SK-N-SH (cell line): ENCODE data around the gene TMEM72. TPM values are rescaled to one million over a fixed set of nuclear protein-coding genes. Genes with fewer than 3 reads are reported as not detected.

Experiments
- CTCF ChIA-PET: fragments of 300-600, 350-600 bp; formaldehyde crosslinking; extraction: SDS; loops from one replicate; lab custom pipeline; 2021; lab: Yijun Ruan, JAX
- POLR2A ChIA-PET: fragments of 350-600 bp; sonication (Branson Sonifier 250); formaldehyde crosslinking; extraction: SDS; loops from one replicate; lab custom pipeline; 2020; ENCODE audit warnings: antibody characterized with exemption, inconsistent platforms; lab: Yijun Ruan, JAX
- DNase-seq: peaks from one replicate; pipeline ENCODE4 v3.0.0; 2012
- H2AFZ ChIP-seq: fragments of 200-600 bp; sonication (generic); 2 replicates; pipeline ENCODE4 v1.8.1; 2016; ENCODE audit warnings: antibody characterized with exemption, mild to moderate bottlenecking, low read depth
- H3F3A ChIP-seq: fragments of 200-600 bp; sonication (generic); replicated peaks from 2 replicates; pipeline ENCODE3; 2016; ENCODE audit warnings: antibody characterized with exemption, mild to moderate bottlenecking; ENCODE audit not compliant: insufficient read depth
- H3K27ac ChIP-seq, 2 experiments: fragments of 200-500 bp in 1 of 2; fragments of 200-600 bp in 1 of 2; sonication (Bioruptor generic) in 1 of 2; sonication (generic), shearing (Covaris generic) in 1 of 2; 2 replicates each; pipeline versions ENCODE4 v1.5.1 to v1.6.1; 2014 to 2016; ENCODE audit warnings: low read depth in 2 of 2, inconsistent platforms in 1 of 2, low read length in 1 of 2, mild to moderate bottlenecking in 1 of 2, mixed read lengths in 1 of 2
- H3K27me3 ChIP-seq: fragments of 200-600 bp; sonication (generic), shearing (Covaris generic); 2 replicates; pipeline ENCODE4 v1.6.1; 2016; ENCODE audit warnings: mixed run types; ENCODE audit not compliant: insufficient read depth
- H3K36me3 ChIP-seq, 2 experiments: fragments of 200-500 bp in 1 of 2; fragments of 200-600 bp in 1 of 2; sonication (Bioruptor generic) in 1 of 2; sonication (generic) in 1 of 2; replicated peaks in 1 of 2; 2 replicates each; pipeline versions ENCODE3 to v1.5.1; 2014 to 2016; ENCODE audit warnings: low read length in 1 of 2, mild to moderate bottlenecking in 1 of 2; ENCODE audit not compliant: insufficient read depth in 2 of 2, control insufficient read depth in 1 of 2
- H3K4me1 ChIP-seq, 2 experiments: fragments of 200-500 bp in 1 of 2; fragments of 200-600 bp in 1 of 2; sonication (Bioruptor generic) in 1 of 2; sonication (generic), shearing (Covaris generic) in 1 of 2; 2 replicates each; pipeline versions ENCODE4 v1.5.1 to v1.6.1; 2014 to 2016; ENCODE audit warnings: low read depth in 1 of 2, low read length in 1 of 2, mixed run types in 1 of 2; ENCODE audit not compliant: insufficient read depth in 2 of 2, control insufficient read depth in 1 of 2
- H3K4me2 ChIP-seq: fragments of 200-600 bp; sonication (generic), shearing (Covaris generic); 2 replicates; pipeline ENCODE4 v1.6.1; 2017; ENCODE audit warnings: mixed run types
- H3K4me3 ChIP-seq, 2 experiments: fragments of 200-500 bp in 1 of 2; fragments of 200-600 bp in 1 of 2; sonication (Bioruptor generic) in 1 of 2; sonication (generic), shearing (Covaris generic) in 1 of 2; 2 replicates each; pipeline versions ENCODE4 v1.5.1 to v1.8.1; 2014 to 2016; ENCODE audit warnings: low read depth in 2 of 2, inconsistent platforms in 1 of 2, low read length in 1 of 2, mild to moderate bottlenecking in 1 of 2, mixed read lengths in 1 of 2, moderate library complexity in 1 of 2
- H3K79me2 ChIP-seq: fragments of 200-600 bp; sonication (generic); 2 replicates; pipeline ENCODE4 v1.8.1; 2017; ENCODE audit warnings: mild to moderate bottlenecking; ENCODE audit not compliant: insufficient read depth
- H3K9ac ChIP-seq: fragments of 200-600 bp; sonication (generic); 2 replicates; pipeline ENCODE4 v1.6.1; 2017; ENCODE audit warnings: mixed run types
- H3K9me2 ChIP-seq: fragments of 200-600 bp; sonication (generic); 2 replicates; pipeline ENCODE4 v1.6.1; 2017; ENCODE audit warnings: mixed run types
- H3K9me3 ChIP-seq: fragments of 200-600 bp; sonication (generic); 2 replicates; pipeline ENCODE4 v1.6.1; 2017; ENCODE audit warnings: mixed run types, mild to moderate bottlenecking, moderate library complexity
- H4K20me1 ChIP-seq: fragments of 200-600 bp; sonication (generic); 2 replicates; pipeline ENCODE4 v1.6.1; 2017; ENCODE audit warnings: mild to moderate bottlenecking, mixed run types; ENCODE audit not compliant: insufficient read depth
- CHD2 ChIP-seq: fragments of 150-350 bp; IDR thresholded peaks from 2 replicates; pipeline ENCODE4 v1.6.1; 2018; ENCODE audit warnings: low read length; ENCODE audit not compliant: partially characterized antibody
- EZH2phosphoT487 ChIP-seq: fragments of 200-600 bp; sonication (generic); IDR thresholded peaks from 2 replicates; pipeline ENCODE4 v1.6.1; 2017; ENCODE audit warnings: low read depth, mixed run types, mild to moderate bottlenecking, antibody characterized with exemption, moderate library complexity, borderline replicate concordance
- FOXM1 ChIP-seq: IDR thresholded peaks from 2 replicates; pipeline ENCODE4 v1.4.0; 2012; ENCODE audit warnings: low read depth, mild to moderate bottlenecking
- MEF2A ChIP-seq: IDR thresholded peaks from 2 replicates; pipeline ENCODE4 v1.4.0; 2012; ENCODE audit warnings: low read depth, borderline replicate concordance
- NFIC ChIP-seq: IDR thresholded peaks from 2 replicates; pipeline ENCODE4 v1.4.0; 2012; ENCODE audit warnings: borderline replicate concordance
- RAD21 ChIP-seq: IDR thresholded peaks from 2 replicates; pipeline ENCODE4 v1.6.1; 2012; ENCODE audit warnings: mild to moderate bottlenecking, low read length
- RCOR1 ChIP-seq: fragments of 150-350 bp; IDR thresholded peaks from 2 replicates; pipeline ENCODE4 v1.6.1; 2017; ENCODE audit warnings: antibody characterized with exemption, low read length
- SMC3 ChIP-seq: IDR thresholded peaks from 2 replicates; pipeline ENCODE4 v1.6.1; 2012; ENCODE audit warnings: low read depth, low read length, improper control_type of control experiment
- TEAD4 ChIP-seq: IDR thresholded peaks from 2 replicates; pipeline ENCODE4 v1.4.0; 2012; ENCODE audit warnings: mild to moderate bottlenecking, borderline replicate concordance; ENCODE audit not compliant: insufficient read depth
- YY1 ChIP-seq: IDR thresholded peaks from 2 replicates; pipeline ENCODE4 v1.4.0; 2012; ENCODE audit warnings: low read depth, mild to moderate bottlenecking
- ZBTB33 ChIP-seq: IDR thresholded peaks from 2 replicates; pipeline ENCODE4 v1.4.0; 2012; ENCODE audit warnings: low read depth, borderline replicate concordance
- WGBS: methylation state at CpG from one replicate; pipeline ENCODE4 v1.1.6; 2017; ENCODE audit warnings: low lambda C conversion rate; 5-methylcytosine and 5-hydroxymethylcytosine counted together
- polyA plus RNA-seq, 3 experiments: library from polyadenylated mRNA; depleted of rRNA; stranded (reverse); fragments of >200 nt; gene quantifications; 2 replicates each; pipeline ENCODE4 v1.2.3, GENCODE V29; 2012
- TF ChIP-seq, protein P1 (sequence below): fragments of 150-350 bp; IDR thresholded peaks from 2 replicates; pipeline ENCODE4 v1.6.1; 2016; ENCODE audit warnings: mild to moderate bottlenecking, low read depth, low read length
- TF ChIP-seq, protein P2 (sequence below): IDR thresholded peaks from 2 replicates; pipeline ENCODE4 v1.4.0; 2012; ENCODE audit warnings: low read depth
- TF ChIP-seq, protein P3 (sequence below): fragments of 200-600 bp; sonication (generic); IDR thresholded peaks from 2 replicates; pipeline ENCODE4 v1.6.1; 2017; ENCODE audit warnings: antibody characterized with exemption, mild to moderate bottlenecking, moderate library complexity
- TF ChIP-seq, protein P4 (sequence below): IDR thresholded peaks from 2 replicates; pipeline ENCODE4; 2012

TMEM72 gene
- polyA plus RNA-seq, 1 of the 3 experiments (the other 2 are of a cell fraction), result not detected

DNA sequence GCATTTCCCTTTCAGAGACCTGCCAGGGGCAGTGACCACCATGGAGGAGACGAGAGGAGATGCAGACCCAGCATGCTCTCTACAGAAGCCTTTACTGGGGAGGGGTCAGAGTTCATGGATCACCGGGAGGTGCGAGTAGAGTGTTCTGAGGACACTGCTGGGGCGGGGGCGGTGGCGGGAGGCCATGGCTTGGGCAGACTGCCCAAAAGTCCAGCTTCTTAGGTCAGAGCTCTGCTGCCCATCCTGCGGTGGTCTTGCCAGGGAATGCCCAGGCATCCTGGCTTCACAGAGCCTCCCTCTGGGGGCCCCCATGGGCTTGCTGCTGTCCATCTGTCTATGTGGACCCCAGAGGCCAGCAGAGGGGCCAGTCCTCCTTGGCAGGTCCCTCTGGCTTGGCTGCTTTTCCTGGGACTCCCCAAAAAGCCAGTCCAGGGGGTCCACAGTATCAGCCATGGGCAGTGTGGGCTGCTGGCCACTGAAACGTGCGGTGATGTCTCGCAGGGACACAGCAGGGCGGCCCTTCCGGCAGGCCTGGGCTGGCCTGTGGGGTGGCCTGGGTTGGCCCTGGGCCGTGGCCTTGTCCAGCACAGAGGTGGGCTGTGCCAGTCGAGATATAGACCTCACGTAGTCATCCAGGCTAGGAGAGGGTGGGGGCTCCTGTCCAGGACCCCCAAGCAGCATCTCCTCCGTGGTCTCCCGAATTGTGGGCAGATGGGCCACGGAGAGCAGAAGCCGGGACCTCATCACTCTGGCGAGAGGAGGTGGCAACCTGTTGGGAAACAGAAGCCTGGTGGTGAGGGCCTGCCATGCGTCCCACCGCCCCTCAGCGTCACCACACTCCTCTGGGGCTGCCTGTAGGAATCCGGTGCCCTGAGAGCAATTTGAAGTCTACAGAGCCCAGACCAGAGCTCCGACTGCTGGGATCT, 66.4 kb downstream of the TMEM72 start:
- H3K4me3 ChIP-seq, result peak overlapping the region; percentile 41 to 61; a peak in 3 of 4 replicates
- H3K9me3 ChIP-seq, result no peaks in the 10 kb centered on the region
- H3F3A ChIP-seq, result peaks cover 20% of the 10 kb centered on the region
- H3K27ac ChIP-seq, result peak overlapping the region in 1 of 2 experiments; percentile 95; a peak in 2 of 4 replicates
- TF ChIP-seq EZH2phosphoT487 (no peak), FOXM1 (no peak), RAD21 (no peak), MEF2A (no peak)
- TF ChIP-seq, protein P1, sequence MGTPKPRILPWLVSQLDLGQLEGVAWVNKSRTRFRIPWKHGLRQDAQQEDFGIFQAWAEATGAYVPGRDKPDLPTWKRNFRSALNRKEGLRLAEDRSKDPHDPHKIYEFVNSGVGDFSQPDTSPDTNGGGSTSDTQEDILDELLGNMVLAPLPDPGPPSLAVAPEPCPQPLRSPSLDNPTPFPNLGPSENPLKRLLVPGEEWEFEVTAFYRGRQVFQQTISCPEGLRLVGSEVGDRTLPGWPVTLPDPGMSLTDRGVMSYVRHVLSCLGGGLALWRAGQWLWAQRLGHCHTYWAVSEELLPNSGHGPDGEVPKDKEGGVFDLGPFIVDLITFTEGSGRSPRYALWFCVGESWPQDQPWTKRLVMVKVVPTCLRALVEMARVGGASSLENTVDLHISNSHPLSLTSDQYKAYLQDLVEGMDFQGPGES, result no peak
- no peak for DNase-seq
- H4K20me1 ChIP-seq, result no peaks in the 10 kb centered on the region
- H3K36me3 ChIP-seq, result no peaks in the 10 kb centered on the region
- ChIA-PET POLR2A (no interaction called here), CTCF (interaction anchor here (1.2 to 10.6 kb wide), 3 partner anchors 10 to 45 kb away, joined by 4 to 121 read pairs (median 5); no protein-coding TSS in a partner anchor)
- peak overlapping the region; percentile 85 for H3K4me2 ChIP-seq
- H3K9me2 ChIP-seq, result no peaks in the 10 kb centered on the region
- 84% methylated on average over 3 of the region's 25 CpGs for WGBS
- peaks cover 48 to 57% of the 10 kb centered on the region in 2 experiments; a peak in 3 of 4 replicates for H3K4me1 ChIP-seq
- peaks cover 8% of the 10 kb centered on the region for H3K79me2 ChIP-seq
- H3K9ac ChIP-seq, result peak overlapping the region; percentile 68
- H2AFZ ChIP-seq, result no peak overlapping the region
- H3K27me3 ChIP-seq, result no peaks in the 10 kb centered on the region

GRCh38 chr10:44978213-44978569, 67.1 kb downstream of the TMEM72 start:
- Histone ChIP-seq H3K9me3 (no peaks in the 10 kb centered on the region), H3K4me1 (peaks cover 41 to 61% of the 10 kb centered on the region in 2 experiments; a peak in 3 of 4 replicates), H3F3A (peaks cover 20% of the 10 kb centered on the region), H3K9ac (peak overlapping the region; percentile 68), H3K36me3 (no peaks in the 10 kb centered on the region), H3K4me3 (peak overlapping the region; percentile 41 to 61), H4K20me1 (no peaks in the 10 kb centered on the region), H2AFZ (no peak overlapping the region), H3K27me3 (no peaks in the 10 kb centered on the region), H3K9me2 (no peaks in the 10 kb centered on the region), H3K4me2 (peak overlapping the region; percentile 85), H3K27ac (peak overlapping the region; percentile 30 to 95; a peak in 3 of 4 replicates), H3K79me2 (peaks cover 8% of the 10 kb centered on the region)
- POLR2A ChIA-PET, result no interaction called here
- CTCF ChIA-PET, result interaction anchor here (1.2 to 10.6 kb wide), 3 partner anchors 10 to 46 kb away, joined by 4 to 121 read pairs (median 5); no protein-coding TSS in a partner anchor
- WGBS, result 60% methylated on average over 4 of the region's 4 CpGs
- no peak for DNase-seq
- TF ChIP-seq, protein P1, result no peak
- TF ChIP-seq CHD2 (no peak), RAD21 (no peak), RCOR1 (no peak), SMC3 (no peak), ZBTB33 (no peak), TEAD4 (no peak), YY1 (no peak), NFIC (no peak)
- TF ChIP-seq, protein P2, sequence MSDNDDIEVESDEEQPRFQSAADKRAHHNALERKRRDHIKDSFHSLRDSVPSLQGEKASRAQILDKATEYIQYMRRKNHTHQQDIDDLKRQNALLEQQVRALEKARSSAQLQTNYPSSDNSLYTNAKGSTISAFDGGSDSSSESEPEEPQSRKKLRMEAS, result no peak
- TF ChIP-seq, protein P3, sequence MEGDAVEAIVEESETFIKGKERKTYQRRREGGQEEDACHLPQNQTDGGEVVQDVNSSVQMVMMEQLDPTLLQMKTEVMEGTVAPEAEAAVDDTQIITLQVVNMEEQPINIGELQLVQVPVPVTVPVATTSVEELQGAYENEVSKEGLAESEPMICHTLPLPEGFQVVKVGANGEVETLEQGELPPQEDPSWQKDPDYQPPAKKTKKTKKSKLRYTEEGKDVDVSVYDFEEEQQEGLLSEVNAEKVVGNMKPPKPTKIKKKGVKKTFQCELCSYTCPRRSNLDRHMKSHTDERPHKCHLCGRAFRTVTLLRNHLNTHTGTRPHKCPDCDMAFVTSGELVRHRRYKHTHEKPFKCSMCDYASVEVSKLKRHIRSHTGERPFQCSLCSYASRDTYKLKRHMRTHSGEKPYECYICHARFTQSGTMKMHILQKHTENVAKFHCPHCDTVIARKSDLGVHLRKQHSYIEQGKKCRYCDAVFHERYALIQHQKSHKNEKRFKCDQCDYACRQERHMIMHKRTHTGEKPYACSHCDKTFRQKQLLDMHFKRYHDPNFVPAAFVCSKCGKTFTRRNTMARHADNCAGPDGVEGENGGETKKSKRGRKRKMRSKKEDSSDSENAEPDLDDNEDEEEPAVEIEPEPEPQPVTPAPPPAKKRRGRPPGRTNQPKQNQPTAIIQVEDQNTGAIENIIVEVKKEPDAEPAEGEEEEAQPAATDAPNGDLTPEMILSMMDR, result no peak
- TF ChIP-seq, protein P4, sequence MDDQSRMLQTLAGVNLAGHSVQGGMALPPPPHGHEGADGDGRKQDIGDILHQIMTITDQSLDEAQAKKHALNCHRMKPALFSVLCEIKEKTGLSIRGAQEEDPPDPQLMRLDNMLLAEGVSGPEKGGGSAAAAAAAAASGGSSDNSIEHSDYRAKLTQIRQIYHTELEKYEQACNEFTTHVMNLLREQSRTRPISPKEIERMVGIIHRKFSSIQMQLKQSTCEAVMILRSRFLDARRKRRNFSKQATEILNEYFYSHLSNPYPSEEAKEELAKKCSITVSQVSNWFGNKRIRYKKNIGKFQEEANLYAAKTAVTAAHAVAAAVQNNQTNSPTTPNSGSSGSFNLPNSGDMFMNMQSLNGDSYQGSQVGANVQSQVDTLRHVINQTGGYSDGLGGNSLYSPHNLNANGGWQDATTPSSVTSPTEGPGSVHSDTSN, result no peak
